Measurements from ENCODE around the gene KLHDC8A.
A peak's percentile ranks its signal among the peaks of the same experiment; 100 is the strongest.

DNA sequence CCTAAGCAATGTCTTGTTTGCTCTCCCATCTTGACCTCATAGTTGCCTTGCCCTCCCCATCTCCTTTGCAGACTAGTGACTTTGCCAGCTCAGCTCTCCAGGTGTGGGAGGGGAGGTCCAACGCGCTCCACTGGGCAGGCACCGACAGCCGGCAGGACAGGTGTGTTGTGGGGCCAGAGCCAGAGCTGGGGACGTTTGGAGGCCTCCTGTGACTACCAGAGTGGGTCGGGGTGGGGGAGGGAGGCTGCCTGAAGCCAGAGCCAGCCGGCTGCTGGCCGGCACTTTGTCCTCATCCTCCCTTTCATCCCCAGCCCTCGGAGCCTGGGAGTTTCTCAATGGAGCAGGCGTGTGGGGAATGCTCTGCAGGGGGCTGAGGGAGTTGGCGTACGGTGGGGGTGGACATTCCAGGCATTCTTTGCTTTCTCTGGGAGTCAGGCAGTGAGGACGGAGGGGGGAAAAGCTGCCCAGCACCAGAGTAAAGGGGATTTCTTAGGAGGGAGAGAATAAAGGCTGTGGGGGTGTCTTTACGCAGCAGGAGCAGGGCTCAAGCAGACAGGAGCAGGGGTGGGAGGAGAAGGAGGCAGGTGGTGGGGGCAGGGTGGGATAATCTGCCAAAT is 55.4 kb downstream of the KLHDC8A start:
- TF ChIP-seq ZFHX2 (tag by site-specific recombination; conservative IDR thresholded peaks at IDR 0.05), result peak; percentile 98
- TF ChIP-seq, protein P1, sequence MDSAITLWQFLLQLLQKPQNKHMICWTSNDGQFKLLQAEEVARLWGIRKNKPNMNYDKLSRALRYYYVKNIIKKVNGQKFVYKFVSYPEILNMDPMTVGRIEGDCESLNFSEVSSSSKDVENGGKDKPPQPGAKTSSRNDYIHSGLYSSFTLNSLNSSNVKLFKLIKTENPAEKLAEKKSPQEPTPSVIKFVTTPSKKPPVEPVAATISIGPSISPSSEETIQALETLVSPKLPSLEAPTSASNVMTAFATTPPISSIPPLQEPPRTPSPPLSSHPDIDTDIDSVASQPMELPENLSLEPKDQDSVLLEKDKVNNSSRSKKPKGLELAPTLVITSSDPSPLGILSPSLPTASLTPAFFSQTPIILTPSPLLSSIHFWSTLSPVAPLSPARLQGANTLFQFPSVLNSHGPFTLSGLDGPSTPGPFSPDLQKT (IDR thresholded peaks at IDR 0.05; ENCODE audit: borderline replicate concordance, low read depth, low read length), result no peak
- TF ChIP-seq, protein P2, sequence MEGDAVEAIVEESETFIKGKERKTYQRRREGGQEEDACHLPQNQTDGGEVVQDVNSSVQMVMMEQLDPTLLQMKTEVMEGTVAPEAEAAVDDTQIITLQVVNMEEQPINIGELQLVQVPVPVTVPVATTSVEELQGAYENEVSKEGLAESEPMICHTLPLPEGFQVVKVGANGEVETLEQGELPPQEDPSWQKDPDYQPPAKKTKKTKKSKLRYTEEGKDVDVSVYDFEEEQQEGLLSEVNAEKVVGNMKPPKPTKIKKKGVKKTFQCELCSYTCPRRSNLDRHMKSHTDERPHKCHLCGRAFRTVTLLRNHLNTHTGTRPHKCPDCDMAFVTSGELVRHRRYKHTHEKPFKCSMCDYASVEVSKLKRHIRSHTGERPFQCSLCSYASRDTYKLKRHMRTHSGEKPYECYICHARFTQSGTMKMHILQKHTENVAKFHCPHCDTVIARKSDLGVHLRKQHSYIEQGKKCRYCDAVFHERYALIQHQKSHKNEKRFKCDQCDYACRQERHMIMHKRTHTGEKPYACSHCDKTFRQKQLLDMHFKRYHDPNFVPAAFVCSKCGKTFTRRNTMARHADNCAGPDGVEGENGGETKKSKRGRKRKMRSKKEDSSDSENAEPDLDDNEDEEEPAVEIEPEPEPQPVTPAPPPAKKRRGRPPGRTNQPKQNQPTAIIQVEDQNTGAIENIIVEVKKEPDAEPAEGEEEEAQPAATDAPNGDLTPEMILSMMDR (tag by site-specific recombination; IDR thresholded peaks at IDR 0.05), result no peak
- no peak; the same call in 1 of the 2 replicates for TF ChIP-seq KLF10 (tag by site-specific recombination; IDR thresholded peaks at IDR 0.05)
- no peak for TF ChIP-seq ZNF768 (tag by site-specific recombination; IDR thresholded peaks at IDR 0.05)
- TF ChIP-seq ZSCAN30 (tag by site-specific recombination; IDR thresholded peaks at IDR 0.05), result no peak
- no peak for TF ChIP-seq TCF7L2 (IDR thresholded peaks at IDR 0.05; ENCODE audit: borderline replicate concordance, low read depth, low read length)
- no peak for TF ChIP-seq ZNF202 (tag by site-specific recombination; IDR thresholded peaks at IDR 0.05; ENCODE audit: borderline replicate concordance)
- no peak for TF ChIP-seq ZNF792 (tag by site-specific recombination; IDR thresholded peaks at IDR 0.05)

All from HEK293 (cell line).